C4-2B (cell line): Measurements from ENCODE around the gene ENTPD6.

Source experiments
- ZFX ChIP-seq: fragments of 450-650 bp; IDR thresholded peaks from 2 replicates; pipeline ENCODE4 v1.6.1; 2017
- TF ChIP-seq, protein P1 (sequence below): fragments of 450-650 bp; conservative IDR thresholded peaks from 2 replicates; pipeline ENCODE4 v1.5.1; 2017; ENCODE audit warnings: mild to moderate bottlenecking

DNA sequence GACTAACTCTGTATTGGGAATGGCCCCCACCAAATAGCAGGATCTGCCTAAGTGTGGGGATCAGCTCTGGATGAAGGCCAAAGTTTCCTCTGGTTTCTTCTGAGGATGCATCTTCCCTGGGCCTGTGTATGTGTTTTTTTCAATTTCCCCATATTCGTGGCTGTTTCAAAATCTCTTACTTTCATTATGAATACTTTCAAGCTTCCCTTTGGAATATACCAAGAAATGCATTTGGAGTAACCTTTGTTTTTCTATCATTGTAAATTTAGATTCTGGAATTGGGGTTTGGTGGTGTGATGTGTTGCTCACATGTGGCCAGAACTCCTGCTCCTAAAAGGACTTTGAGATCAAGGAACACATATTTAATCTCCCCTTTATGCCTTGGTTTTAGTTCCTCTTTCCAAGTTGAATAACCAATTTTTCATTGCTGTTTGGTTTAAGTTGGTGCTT, 8.4 kb downstream of the ENTPD6 start:
- TF ChIP-seq, protein P1, sequence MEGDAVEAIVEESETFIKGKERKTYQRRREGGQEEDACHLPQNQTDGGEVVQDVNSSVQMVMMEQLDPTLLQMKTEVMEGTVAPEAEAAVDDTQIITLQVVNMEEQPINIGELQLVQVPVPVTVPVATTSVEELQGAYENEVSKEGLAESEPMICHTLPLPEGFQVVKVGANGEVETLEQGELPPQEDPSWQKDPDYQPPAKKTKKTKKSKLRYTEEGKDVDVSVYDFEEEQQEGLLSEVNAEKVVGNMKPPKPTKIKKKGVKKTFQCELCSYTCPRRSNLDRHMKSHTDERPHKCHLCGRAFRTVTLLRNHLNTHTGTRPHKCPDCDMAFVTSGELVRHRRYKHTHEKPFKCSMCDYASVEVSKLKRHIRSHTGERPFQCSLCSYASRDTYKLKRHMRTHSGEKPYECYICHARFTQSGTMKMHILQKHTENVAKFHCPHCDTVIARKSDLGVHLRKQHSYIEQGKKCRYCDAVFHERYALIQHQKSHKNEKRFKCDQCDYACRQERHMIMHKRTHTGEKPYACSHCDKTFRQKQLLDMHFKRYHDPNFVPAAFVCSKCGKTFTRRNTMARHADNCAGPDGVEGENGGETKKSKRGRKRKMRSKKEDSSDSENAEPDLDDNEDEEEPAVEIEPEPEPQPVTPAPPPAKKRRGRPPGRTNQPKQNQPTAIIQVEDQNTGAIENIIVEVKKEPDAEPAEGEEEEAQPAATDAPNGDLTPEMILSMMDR, result no peak
- TF ChIP-seq ZFX, result no peak
